Loucy (cell line): ENCODE measurements around the gene DIS3L.

Source experiments
- H2AFZ ChIP-seq: fragments of 200-600 bp; sonication (generic); 2 replicates; pipeline ENCODE4 v1.6.0; 2016; ENCODE audit warnings: antibody characterized with exemption, mild to moderate bottlenecking, low read length, moderate library complexity
- H3F3A ChIP-seq: fragments of 200-600 bp; 2 replicates; pipeline ENCODE4 v1.6.0; 2016; ENCODE audit warnings: antibody characterized with exemption, low read depth, mild to moderate bottlenecking
- H3K27me3 ChIP-seq: fragments of 200-600 bp; sonication (generic); 2 replicates; pipeline ENCODE4 v1.6.1; 2014; ENCODE audit warnings: low read length, mild to moderate bottlenecking; ENCODE audit not compliant: insufficient read depth, poor library complexity, severe bottlenecking
- H3K36me3 ChIP-seq: fragments of 200-600 bp; sonication (generic); 2 replicates; pipeline ENCODE4 v1.6.1; 2016; ENCODE audit warnings: low read length; ENCODE audit not compliant: insufficient read depth
- H3K4me1 ChIP-seq: fragments of 200-600 bp; sonication (generic); 2 replicates; pipeline ENCODE4 v1.5.1; 2014; ENCODE audit warnings: low read length, mild to moderate bottlenecking; ENCODE audit not compliant: insufficient read depth, poor library complexity, severe bottlenecking
- H3K4me2 ChIP-seq: fragments of 200-600 bp; sonication (generic); 2 replicates; pipeline ENCODE4 v1.6.0; 2014; ENCODE audit warnings: antibody characterized with exemption, low read length, low read depth, mild to moderate bottlenecking; ENCODE audit not compliant: poor library complexity, severe bottlenecking
- H3K4me3 ChIP-seq: fragments of 200-600 bp; sonication (generic); 2 replicates; pipeline ENCODE4 v1.5.1; 2014; ENCODE audit warnings: low read length, mild to moderate bottlenecking, mixed read lengths; ENCODE audit not compliant: poor library complexity, severe bottlenecking
- H3K79me2 ChIP-seq: fragments of 200-600 bp; sonication (generic); 2 replicates; pipeline ENCODE4 v1.6.1; 2014; ENCODE audit warnings: low read length; ENCODE audit not compliant: insufficient read depth
- H3K9ac ChIP-seq: fragments of 200-600 bp; sonication (generic); 2 replicates; pipeline ENCODE4 v1.6.0; 2014; ENCODE audit warnings: mild to moderate bottlenecking, low read depth, low read length, moderate library complexity; ENCODE audit not compliant: poor library complexity, severe bottlenecking
- H3K9me2 ChIP-seq: fragments of 200-600 bp; sonication (generic); replicated peaks from 2 replicates; pipeline ENCODE4 v1.6.1; 2016; ENCODE audit warnings: low read depth, low read length, mixed read lengths
- H3K9me3 ChIP-seq: fragments of 200-600 bp; sonication (generic); 2 replicates; pipeline ENCODE4 v1.6.1; 2014; ENCODE audit warnings: mild to moderate bottlenecking, antibody characterized with exemption, low read length, low read depth; ENCODE audit not compliant: insufficient read depth
- H4K20me1 ChIP-seq: fragments of 200-600 bp; sonication (generic); 2 replicates; pipeline ENCODE4 v1.6.0; 2014; ENCODE audit warnings: antibody characterized with exemption, low read length, mild to moderate bottlenecking; ENCODE audit not compliant: insufficient read depth, poor library complexity, severe bottlenecking
- EZH2phosphoT487 ChIP-seq: fragments of 200-600 bp; IDR thresholded peaks from 2 replicates; pipeline ENCODE4 v1.6.1; 2018; ENCODE audit warnings: antibody characterized with exemption, mild to moderate bottlenecking, moderate library complexity, borderline replicate concordance
- TF ChIP-seq, protein P1 (sequence below): fragments of 200-600 bp; sonication (generic); conservative IDR thresholded peaks from 2 replicates; pipeline ENCODE4 v1.5.1; 2014; ENCODE audit warnings: mild to moderate bottlenecking, antibody characterized with exemption, low read length

The DIS3L gene

DNA sequence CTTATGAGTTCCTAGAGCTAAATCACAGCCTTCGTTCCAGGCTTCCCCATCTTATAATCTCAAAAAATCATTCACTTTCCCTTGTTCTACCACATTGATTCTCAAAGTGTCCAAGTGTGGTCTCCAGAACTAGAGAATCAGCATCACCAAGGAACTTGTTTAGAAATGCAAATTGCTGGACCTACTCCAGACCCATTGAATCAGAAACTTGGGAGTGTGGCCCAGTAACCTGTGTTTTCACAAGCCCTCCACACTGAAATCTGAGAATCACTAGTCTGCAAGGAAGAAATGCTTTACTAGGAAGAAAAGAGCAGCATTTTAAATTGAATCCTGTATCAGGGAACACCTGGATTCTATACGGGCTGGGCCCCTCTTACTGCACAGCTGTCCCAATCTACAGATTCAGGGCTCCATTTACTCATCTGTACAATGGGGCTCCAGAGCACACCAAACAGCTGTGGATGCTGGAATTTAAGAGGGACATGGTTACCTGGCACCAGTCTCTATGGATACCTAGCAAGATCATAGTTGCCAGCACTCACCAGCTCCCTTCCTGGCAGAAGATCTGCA lies 43.7 kb upstream of the DIS3L start:
- Histone ChIP-seq H3K36me3 (no peaks in the 10 kb centered on the region), H2AFZ (no peak overlapping the region), H3K9ac (no peak overlapping the region), H3K27me3 (no peaks in the 10 kb centered on the region), H3K9me3 (no peaks in the 10 kb centered on the region), H3K79me2 (no peaks in the 10 kb centered on the region), H3K9me2 (no peaks in the 10 kb centered on the region), H4K20me1 (no peaks in the 10 kb centered on the region), H3K4me3 (no peak overlapping the region), H3F3A (no peaks in the 10 kb centered on the region), H3K4me1 (peaks cover 8% of the 10 kb centered on the region), H3K4me2 (no peak overlapping the region)
- TF ChIP-seq EZH2phosphoT487 = no peak
- TF ChIP-seq, protein P1, sequence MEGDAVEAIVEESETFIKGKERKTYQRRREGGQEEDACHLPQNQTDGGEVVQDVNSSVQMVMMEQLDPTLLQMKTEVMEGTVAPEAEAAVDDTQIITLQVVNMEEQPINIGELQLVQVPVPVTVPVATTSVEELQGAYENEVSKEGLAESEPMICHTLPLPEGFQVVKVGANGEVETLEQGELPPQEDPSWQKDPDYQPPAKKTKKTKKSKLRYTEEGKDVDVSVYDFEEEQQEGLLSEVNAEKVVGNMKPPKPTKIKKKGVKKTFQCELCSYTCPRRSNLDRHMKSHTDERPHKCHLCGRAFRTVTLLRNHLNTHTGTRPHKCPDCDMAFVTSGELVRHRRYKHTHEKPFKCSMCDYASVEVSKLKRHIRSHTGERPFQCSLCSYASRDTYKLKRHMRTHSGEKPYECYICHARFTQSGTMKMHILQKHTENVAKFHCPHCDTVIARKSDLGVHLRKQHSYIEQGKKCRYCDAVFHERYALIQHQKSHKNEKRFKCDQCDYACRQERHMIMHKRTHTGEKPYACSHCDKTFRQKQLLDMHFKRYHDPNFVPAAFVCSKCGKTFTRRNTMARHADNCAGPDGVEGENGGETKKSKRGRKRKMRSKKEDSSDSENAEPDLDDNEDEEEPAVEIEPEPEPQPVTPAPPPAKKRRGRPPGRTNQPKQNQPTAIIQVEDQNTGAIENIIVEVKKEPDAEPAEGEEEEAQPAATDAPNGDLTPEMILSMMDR = no peak

DNA sequence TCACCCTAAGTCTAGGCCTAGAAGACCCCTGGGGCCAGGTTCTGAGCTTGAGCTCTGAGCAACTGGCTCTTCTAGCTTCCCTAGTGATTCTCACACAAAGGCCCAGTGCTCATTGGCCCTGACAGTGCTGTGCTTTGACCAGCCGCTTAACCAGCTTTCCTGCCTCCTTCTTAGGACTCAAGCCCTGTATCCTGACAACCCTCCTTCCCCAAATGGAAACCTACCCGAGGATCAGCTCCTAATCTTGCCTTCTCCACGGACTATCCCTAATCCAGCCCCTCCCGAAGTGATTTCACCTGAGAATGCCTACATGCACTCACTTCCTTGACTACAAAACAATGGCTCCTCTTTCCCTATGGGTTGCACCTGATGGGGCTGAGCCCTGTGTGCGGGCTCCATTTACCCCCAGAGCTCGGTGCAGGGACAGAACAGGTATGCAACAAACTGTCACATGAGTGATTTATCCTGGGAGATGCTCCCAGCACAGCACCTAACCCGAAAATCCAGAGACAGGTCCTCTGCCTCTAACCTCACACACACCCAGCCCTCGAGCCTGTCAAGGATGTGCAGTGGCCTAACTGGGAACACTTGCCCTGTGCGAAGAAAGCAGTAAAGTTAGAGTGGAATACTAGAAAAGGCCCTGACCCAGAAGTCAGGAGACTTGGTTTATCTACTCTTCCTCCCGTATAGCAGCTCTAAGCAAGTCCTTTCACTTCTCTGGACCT lies 42.1 kb upstream of the DIS3L start:
- no peaks in the 10 kb centered on the region for H3F3A ChIP-seq
- H2AFZ ChIP-seq = no peak overlapping the region
- no peaks in the 10 kb centered on the region for H4K20me1 ChIP-seq
- no peaks in the 10 kb centered on the region for H3K79me2 ChIP-seq
- no peaks in the 10 kb centered on the region for H3K9me2 ChIP-seq
- no peak overlapping the region for H3K4me3 ChIP-seq
- H3K4me1 ChIP-seq = peaks cover 8% of the 10 kb centered on the region
- H3K27me3 ChIP-seq = no peaks in the 10 kb centered on the region
- no peaks in the 10 kb centered on the region for H3K36me3 ChIP-seq
- no peak overlapping the region for H3K9ac ChIP-seq
- TF ChIP-seq, protein P1 = no peak
- TF ChIP-seq EZH2phosphoT487 = no peak
- H3K4me2 ChIP-seq = no peak overlapping the region
- no peaks in the 10 kb centered on the region for H3K9me3 ChIP-seq

DNA sequence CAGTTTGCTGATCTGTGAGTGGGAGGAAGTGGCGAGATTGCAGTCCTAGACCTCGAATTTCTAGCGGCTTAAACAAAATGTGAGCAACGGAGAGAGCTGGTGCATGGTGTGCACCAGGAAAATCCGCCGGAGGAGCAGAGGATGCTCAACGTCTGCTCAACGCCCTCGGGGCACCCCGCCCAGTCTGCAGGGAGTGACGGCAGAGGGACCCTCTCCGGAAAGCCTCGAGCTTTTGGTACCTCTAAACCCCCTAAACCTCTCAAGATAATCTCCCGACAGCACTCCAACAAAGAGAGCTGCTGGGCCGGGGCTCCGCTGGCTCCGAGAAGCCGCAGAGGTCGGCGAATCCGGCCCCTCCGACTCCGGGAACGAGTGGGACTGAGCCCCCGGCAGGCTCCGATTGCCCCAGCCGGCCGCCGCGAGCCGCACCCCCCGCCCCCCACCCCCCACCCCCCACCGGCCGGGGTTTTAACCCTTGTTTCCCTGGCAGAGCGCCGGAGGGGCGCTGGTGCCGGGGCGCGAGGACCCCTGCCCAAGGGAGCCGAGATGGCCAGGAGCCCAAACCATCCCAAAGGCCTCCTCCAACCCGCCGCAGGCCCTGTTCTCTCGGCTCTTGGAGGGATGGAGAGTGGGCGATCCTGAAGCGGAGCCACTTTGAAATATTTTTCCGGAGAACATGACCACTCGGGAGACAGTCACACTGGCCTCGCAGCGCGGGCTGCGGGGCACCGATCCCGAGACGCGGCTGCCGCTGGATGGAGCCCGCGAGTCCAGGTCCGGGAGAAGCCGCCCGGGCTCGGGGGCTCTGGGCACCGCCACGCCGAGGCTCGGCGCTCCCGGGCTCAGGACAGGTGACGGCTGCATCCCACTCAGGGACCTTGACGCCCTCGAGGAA lies 41.3 kb upstream of the DIS3L start:
- Histone ChIP-seq H3K9ac (peak overlapping the region; percentile 12), H3K4me3 (peak overlapping the region; percentile 71), H3K36me3 (no peaks in the 10 kb centered on the region), H2AFZ (peak overlapping the region; percentile 86), H3K9me3 (no peaks in the 10 kb centered on the region), H3K4me1 (peaks cover 8% of the 10 kb centered on the region), H3K4me2 (peak overlapping the region; percentile 98), H4K20me1 (no peaks in the 10 kb centered on the region), H3K79me2 (no peaks in the 10 kb centered on the region), H3F3A (no peaks in the 10 kb centered on the region), H3K27me3 (no peaks in the 10 kb centered on the region), H3K9me2 (no peaks in the 10 kb centered on the region)
- TF ChIP-seq EZH2phosphoT487 = no peak
- TF ChIP-seq, protein P1 = peak; percentile 66
